Astrocyte (in vitro differentiated cells and primary cell): ENCODE measurements around the gene SLC17A7.

Source experiments
- EZH2 ChIP-seq: IDR thresholded peaks from 2 replicates; pipeline ENCODE4 v1.6.1; 2012; ENCODE audit warnings: mild to moderate bottlenecking, low read length, inconsistent platforms; ENCODE audit not compliant: insufficient read depth
- TF ChIP-seq, protein P1 (sequence below): IDR thresholded peaks from 2 replicates; pipeline ENCODE4 v1.5.1; 2011; ENCODE audit warnings: low read depth, mild to moderate bottlenecking, inconsistent platforms, low read length, moderate library complexity; ENCODE audit not compliant: insufficient read depth

DNA sequence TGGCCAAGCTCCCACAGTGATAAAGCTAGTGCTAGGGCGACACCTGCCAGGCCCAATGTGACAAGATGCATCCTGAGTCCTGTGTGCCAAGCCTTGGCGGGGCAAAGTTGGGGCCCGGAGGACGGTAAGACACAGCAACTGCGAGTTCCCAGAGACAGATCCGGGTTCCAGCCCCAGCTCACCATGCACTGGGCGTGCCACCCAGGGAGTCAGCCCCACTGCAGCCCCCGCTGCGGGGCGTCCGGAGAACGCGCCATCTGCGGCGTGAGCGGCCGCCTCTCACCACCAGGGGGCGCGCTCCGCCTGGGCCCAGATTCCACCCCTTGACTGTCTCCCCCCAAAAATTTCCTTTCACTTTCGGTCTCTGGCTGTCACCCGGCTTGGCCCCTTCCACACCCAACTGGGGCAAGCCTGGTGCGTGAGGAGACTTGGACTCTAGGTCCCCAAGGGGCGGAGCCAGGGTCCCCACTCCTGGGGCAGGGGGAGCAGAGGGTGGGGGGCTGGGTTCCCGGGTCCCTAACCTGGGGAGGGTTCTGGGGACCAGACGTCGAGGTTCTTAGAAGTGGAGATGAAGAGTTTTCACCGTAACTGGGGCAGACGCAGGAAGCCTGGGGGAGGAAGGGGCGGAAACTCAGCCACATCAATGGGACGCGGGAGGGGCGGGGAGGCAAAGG lies 32.7 kb upstream of the SLC17A7 start, which contains the start of gene FLT3LG:
- TF ChIP-seq, protein P1, sequence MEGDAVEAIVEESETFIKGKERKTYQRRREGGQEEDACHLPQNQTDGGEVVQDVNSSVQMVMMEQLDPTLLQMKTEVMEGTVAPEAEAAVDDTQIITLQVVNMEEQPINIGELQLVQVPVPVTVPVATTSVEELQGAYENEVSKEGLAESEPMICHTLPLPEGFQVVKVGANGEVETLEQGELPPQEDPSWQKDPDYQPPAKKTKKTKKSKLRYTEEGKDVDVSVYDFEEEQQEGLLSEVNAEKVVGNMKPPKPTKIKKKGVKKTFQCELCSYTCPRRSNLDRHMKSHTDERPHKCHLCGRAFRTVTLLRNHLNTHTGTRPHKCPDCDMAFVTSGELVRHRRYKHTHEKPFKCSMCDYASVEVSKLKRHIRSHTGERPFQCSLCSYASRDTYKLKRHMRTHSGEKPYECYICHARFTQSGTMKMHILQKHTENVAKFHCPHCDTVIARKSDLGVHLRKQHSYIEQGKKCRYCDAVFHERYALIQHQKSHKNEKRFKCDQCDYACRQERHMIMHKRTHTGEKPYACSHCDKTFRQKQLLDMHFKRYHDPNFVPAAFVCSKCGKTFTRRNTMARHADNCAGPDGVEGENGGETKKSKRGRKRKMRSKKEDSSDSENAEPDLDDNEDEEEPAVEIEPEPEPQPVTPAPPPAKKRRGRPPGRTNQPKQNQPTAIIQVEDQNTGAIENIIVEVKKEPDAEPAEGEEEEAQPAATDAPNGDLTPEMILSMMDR, result peak; percentile 77
- TF ChIP-seq EZH2, result no peak
